ENCODE measurements around the gene PKIB.

GRCh38 chr6:122755901-122756300 lies 145.7 kb downstream of the PKIB start:
- TF ChIP-seq CTCF (conservative IDR thresholded peaks at IDR 0.05) (no peak), ZFX (IDR thresholded peaks at IDR 0.05) (no peak)
